ENCODE results near the gene ZMYND15.

ZMYND15 gene

DNA sequence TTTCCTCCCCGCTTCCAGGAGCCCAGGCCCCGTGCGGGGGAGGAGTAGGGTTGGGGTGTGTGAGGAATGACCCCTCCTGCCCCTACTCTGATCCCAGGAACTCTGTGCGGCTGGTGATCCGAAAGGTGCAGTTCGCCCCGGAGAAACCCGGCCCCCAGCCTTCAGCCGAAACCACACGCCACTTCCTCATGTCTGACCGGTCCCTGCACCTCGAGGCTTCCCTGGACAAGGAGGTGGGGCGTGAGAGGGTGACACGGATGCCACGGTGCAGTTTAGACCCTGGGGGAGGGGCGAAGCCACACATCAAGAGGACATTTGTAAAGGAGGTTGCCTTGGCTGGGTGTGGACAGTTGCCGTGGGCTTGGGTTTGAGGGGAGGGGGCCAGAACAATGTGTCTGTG, 21.8 kb upstream of the ZMYND15 start:
- no peak for DNase-seq (ENCODE audit: low read depth)

DNA sequence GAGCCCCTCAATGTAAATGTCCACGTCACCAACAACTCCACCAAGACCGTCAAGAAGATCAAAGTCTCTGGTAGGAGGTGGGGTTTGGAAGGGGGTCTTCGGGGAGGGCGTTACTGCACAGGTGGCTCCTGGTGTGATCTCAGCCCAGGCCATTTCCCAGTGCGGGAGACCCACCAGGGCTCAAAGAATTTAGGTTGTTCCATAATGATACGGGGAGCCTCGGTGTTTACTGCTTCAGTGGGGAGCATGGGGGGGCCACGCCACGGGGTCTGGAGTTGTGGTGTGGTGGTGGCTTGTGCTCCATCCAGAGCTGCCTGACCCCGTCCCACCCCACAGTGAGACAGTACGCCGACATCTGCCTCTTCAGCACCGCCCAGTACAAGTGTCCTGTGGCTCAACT, 21.4 kb upstream of the ZMYND15 start:
- no peak for DNase-seq (ENCODE audit: low read depth)

DNA sequence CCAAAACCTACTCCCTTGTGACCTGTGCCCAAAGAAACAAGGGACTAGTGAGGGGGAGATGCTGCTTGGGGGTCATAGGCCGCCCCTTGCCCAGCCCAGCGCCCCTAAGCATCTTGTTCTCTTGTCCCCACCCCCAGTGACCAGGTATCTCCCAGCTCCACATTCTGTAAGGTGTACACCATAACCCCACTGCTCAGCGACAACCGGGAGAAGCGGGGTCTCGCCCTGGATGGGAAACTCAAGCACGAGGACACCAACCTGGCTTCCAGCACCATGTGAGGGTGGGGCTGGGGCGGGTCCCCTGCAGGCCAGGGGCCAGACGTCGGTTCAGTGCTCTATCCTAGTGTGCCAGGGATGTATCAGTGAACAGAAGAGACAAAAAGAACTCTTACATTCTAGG, 20.5 kb upstream of the ZMYND15 start:
- DNase-seq (ENCODE audit: low read depth), result no peak

DNA sequence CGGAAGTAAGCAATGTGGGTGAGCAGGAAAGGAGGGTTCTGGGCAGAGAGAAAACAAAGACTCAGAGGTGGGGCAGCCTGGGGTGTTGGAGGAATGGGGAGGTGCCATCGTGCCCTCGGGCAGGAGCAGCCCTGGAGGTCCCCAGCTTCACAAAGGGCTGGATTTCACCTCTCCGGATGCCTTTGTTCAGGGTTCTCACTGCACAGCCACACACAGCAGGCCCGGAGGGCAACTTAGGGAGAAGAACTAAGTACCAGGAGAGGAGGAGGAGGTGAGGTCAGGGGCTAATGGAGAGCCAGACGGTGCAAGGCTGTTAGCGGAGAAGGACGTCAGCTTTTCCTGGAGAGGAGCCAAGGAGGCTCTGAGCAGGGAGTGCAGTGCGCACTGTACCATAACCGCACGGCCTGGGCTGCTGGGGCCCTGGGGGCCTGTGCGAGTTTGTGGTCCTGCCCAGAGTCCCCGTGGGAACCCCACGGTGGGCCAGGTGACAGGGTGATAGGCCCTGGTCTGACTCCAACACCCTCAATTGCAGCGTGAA, 19.9 kb upstream of the ZMYND15 start:
- DNase-seq (ENCODE audit: low read depth), result no peak

DNA sequence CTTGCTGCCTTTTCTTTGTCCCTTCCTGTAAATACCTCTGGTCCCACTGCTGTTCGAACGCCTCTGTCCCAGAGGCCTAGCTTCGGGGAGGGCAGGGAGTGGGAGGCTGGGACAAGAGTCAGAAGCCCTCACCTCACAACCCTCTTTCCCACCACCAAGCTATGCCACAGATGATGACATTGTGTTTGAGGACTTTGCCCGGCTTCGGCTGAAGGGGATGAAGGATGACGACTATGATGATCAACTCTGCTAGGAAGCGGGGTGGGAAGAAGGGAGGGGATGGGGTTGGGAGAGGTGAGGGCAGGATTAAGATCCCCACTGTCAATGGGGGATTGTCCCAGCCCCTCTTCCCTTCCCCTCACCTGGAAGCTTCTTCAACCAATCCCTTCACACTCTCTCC, 18.8 kb upstream of the ZMYND15 start:
- no peak for DNase-seq (ENCODE audit: low read depth)

DNA sequence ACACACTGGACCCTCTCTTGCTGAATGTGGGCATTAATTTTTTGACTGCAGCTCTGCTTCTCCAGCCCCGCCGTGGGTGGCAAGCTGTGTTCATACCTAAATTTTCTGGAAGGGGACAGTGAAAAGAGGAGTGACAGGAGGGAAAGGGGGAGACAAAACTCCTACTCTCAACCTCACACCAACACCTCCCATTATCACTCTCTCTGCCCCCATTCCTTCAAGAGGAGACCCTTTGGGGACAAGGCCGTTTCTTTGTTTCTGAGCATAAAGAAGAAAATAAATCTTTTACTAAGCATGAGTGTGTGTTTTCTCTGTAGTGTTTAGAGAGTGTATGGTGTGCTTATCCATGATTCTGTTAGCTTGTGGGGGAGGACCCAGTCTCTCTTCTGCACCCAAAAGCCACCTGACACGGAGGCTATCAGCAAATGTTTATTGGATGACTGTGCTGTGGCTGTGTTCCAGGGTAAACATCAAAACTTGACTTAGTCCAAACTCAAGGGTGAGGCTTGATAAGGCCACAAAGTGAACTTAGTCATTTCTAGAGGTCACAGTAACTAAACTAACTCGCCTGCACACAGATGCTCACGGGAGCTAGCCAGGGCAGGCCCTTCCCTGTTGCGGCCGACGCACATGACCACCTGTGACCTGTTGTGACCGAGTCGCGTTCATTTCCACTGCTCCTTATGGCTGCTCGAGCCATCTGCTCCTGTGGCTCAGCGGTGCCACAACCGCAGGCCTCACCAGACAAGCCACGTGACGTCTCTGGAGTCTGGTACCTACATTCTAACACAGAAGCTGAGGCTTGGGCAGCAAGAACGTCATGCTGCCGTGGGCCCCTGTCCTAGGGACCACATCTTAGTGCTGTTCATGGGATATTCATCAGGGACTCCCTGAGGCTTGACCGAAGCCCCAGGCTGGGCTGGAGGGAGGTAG, 18.2 kb upstream of the ZMYND15 start:
- DNase-seq (ENCODE audit: low read depth), result no peak

DNA sequence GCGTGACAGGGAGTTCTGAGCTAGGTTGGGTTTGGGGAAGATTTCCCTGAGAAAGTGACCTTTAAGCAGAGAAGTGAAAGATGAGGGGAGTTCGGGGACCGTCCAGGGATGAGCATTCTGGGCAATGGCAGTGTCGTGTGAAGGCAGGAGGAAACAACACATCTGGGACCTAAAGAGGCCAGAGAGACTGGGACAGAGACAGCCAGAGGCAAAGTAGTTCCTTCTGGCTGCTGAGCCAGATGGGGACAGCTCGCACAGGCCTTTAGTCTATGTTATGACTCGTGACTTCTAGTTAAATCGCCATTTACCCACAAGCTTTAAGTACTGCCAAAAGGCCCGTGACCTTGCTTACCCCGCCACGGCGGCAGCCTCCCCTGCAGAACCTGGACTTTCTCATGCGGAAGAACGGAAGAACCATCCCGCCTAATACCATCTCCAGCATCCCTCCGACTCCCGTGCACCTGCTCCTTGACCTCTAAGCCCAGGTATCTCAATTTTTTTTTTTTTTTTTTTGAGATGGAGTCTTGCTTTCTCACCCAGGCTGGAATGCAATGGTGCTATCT, 16.9 kb upstream of the ZMYND15 start:
- no peak for DNase-seq (ENCODE audit: low read depth)

DNA sequence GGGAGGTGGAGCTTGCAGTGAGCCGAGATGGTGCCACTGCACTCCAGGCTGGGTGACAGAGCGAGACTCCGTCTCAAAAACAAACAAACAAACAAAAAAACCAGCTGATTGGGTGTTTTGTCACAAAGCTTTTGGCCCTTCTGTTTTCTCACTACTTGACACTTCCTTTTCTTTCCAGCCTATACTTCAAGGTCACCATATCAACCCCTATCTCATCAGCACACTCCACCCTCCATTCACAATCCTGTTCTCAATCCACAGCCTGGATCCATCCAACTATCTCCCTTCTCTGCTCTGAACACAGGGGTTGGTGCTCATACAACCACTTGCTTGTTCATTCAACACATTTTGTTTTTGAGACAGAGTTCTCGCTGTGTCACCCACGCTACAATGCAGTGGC, 15.0 kb upstream of the ZMYND15 start:
- no peak for DNase-seq (ENCODE audit: low read depth)

DNA sequence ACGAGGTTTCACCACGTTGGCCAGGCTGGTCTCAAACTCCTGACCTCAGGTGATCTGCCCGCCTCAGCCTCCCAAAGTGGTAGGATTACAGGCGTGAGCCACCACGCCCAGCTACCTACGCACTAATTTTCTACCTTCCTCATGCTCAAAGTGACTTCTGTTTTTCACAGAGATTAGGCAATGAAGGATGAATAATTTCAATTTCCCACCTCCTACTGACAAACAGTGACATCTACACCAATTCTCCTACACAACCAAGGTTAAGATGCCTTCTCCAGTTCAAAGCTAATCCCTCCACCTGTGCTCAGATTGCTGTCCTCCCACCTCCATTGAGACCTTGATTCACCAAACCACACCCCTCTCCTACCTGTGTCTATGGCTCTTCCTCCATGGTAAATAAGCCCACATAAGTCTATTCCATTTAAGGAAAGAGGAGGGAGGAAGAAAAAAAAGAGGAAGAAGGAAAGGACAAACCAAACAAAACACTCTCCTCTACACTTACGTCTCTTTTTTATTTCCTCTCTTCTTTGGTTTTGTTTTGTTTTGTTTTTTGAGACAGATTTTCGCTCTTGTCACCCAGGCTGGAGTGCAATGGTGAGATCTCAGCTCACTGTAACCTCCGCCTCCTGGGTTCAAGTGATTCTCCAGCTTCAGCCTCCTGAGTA, 13.9 kb upstream of the ZMYND15 start:
- DNase-seq (ENCODE audit: low read depth), result no peak

DNA sequence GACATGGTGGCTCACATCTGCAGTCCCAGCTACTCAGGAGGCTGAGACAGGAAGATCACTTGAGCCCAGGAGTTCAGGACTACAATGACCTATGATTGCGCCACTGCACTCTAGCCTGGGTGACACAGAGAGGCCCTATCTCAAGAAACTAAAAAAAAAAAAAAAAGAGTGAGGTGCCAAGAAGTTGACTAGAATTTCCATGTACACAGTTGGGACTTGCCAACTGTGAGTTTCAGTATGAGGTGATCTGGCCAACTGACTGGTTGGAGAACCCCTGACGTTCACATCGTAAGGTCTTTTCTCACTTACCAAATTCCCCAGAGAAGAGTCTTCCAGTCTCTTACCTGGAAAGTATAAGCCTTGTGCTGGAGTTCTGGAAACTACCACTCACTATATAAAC, 11.5 kb upstream of the ZMYND15 start:
- no peak for DNase-seq (ENCODE audit: low read depth)

DNA sequence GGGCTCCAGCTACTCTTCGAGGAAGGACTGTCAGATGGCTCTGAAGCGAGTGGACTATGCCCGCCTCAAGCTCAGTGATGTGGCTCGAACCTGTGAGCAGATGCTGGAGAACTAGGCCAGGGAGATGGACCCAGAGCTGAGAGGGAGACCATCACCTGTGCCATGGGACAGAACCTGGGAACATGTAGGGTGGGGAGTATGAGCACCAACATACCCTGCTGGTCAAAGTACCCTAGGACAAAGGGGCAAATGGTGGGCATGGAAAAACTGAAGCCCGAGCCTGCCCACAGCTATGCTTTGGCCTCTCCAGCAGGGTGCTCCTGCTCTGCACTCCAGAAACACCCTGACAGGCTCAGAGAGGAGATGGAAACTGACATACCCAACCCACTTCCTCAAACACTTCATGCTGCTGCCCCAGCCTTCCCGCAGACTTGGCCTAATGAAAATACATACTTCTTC, 6.5 kb upstream of the ZMYND15 start:
- no peak for DNase-seq (ENCODE audit: low read depth)

DNA sequence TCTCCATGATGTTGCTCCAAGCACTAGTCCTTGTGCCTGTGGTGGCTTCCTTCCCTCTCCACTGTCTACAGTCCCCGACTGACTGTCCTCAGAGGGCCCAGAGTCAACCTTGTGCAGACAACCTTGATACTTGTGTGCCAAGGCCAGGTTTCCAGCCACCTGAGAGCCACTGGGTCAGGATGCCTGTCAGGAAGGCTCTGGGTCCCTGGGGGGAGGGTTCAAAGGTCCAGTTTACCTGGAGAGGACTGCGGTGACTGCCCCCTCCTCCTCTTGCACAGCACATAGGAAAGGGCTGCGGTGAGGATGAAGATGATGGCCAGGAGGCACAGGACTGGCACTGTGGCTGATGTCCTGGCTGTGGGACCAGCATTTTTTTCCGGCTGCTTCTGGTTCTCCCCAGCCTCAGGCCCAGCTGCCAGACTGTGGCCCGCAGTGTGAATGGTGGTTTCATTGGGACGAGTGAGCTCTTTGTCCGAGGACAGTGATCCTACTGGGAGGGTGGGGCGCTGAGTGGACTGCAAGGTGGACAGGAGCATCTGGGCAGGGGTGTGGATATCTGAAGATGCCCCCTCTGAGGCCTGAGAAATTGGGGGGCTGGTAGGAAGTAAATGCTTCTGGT, 4.7 kb upstream of the ZMYND15 start:
- DNase-seq (ENCODE audit: low read depth), result no peak

DNA sequence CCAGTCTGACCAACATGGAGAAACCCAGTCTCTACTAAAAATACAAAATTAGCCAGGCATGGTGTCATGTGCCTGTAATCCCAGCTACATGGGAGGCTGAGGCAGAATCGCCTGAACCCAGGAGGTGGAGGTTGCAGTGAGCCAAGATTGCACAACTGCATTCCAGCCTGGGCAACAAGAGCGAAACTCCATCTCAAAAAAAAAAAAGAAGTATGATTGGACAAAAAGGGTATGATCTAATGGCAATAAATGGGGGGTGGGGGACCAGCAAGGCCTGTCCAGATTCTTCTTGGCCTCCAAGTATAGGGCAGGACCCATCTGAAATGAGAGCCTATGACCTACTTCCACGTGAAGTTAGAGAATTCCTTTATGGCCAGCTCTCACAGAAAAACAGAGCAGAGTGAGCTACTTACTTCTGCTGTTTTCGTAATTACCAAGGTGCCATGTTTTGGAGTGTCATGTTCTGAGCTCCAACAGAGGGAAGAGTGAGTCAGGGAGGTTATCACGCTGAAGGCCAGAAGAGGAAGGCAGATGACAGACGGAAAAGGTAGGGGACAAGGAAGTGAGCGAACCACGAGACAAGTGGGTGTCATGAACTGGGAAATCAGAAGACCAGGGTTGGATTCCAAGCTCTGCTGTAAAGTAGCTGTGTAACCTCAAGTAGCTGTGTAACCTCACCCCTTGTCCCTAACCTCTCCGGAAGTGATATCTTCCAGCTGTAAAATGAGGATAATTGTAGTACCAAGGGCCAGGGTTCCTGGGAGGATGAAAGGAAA, 3.6 kb upstream of the ZMYND15 start:
- DNase-seq (ENCODE audit: low read depth), result no peak

DNA sequence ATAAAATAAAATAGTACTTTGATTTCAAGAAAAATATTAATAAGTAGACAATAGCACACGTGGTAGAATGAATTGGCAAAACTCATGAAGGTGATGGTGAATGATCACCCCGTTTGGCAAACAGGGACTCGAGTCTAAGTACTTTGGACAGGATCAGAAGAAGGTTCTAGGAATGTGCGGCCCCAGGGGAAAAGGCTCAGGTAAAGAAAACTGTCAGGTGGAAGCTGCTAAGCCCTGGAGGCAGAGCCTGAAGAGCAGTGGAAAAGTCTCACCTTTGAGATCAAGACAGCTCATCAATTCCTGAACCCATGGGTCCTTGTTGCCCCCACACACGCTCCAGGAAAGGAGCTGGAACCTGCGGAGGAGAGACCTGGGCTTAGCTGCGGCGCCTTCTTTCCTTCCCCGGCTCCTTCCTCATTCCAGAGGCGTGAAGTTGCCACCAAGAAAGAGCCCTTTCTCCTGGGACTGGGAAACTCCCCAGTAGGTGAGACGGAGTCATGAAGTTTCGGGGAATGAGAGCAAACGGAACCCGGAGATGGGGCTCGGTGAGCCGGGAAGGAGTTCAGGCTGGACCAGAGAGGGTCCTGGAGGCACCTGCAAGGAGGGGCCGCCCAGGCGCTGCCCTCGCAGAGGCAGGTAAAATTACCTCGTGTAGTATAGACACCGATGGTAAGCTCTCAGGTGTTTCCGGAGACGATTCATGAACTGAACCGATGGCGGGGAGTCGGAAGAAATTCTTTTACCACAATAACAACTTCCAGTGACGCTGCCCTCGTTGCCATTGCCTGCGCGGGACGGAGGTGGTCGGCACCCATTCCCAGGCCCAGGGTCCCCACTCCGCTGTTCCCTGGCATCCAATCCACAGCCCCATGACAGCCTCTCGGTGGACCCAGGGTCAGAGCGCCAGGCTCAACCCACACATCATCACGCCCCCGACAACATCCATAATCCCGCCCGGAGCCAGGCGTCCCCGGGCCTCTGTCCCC, 1.2 kb upstream of the ZMYND15 start:
- DNase-seq (ENCODE audit: low read depth), result no peak

DNA sequence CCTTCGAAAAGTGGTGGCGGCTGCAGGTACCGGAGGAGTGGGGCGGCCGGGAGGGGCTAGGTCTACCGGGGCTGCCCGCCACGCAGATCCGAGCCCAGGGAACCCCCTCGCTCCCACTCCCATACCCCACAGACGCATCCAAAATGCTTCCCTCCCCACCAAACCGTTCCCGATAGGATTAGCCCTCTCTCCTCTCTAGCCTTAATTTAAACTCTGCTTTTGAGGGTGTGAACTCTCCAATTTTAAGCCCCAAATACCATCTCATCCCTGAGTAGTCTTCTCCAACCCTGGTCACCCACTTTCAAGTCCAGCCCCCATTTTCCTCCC, 355 bp downstream of the ZMYND15 start:
- no peak for DNase-seq (ENCODE audit: low read depth)

DNA sequence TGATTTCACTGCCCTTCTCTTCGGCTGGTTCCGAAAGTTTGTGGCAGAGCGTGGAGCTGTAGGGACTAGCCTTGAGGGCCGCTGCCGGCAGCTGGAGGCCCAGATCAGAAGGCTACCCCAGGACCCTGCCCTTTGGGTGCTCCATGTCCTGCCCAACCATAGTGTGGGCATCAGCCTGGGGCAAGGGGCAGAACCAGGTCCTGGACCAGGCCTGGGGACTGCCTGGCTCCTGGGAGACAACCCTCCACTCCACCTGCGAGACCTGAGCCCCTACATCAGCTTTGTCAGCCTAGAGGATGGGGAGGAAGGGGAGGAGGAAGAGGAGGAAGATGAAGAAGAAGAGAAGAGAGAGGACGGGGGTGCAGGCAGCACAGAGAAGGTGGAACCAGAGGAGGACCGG, 951 bp downstream of the ZMYND15 start:
- DNase-seq (ENCODE audit: low read depth), result no peak

DNA sequence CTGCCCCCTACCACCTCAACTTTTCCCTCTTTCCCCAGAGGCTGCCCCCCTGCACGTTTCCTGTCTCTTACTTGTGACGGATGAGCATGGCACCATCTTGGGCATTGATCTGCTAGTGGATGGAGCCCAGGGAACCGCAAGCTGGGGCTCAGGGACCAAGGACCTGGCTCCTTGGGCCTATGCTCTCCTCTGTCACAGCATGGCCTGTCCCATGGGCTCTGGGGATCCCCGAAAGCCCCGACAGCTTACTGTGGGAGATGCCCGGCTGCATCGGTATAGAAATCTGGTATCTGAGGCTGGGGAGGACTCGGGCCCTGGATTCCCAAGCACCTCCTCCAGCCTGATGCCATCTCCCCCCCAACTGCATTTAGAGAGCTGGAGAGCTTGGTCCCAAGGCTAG, 1.9 kb downstream of the ZMYND15 start:
- no peak for DNase-seq (ENCODE audit: low read depth)

DNA sequence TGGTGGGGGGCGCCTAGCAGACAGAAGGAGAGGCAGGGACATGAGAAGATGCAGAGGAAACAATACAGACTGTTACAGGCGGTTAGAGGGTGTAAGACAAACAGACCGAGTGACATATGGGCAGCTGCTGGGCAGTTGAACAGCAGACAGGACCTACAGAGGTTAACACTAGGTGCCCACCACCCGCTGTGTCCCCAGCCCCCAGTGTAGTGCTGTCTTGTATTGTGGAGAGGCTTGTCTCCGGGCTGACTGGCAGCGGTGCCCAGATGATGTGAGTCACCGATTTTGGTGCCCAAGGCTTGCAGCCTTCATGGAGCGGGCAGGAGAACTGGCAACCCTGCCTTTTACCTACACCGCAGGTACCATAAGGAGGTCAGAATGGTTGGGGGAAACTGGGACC, 2.5 kb downstream of the ZMYND15 start:
- DNase-seq (ENCODE audit: low read depth), result no peak

DNA sequence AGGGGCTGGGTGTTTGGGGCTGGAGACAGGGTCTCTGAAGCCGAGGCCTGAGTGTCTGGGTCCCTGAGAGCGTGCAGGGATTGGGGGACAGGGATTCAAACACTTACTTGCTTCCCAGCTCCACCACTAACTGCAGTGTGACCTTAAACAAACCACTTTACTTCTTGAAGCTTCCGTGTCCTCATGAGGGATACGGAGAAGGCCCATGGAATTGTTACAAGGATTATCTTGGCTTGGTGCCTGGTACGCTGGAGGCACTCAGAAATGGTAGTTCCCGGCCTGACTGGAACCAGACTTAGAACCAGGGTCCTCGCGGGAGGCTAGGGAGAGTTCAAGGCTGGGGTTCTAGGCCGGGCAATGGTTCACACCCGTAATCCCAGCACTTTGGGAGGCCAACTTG, 3.0 kb downstream of the ZMYND15 start:
- DNase-seq (ENCODE audit: low read depth), result no peak

DNA sequence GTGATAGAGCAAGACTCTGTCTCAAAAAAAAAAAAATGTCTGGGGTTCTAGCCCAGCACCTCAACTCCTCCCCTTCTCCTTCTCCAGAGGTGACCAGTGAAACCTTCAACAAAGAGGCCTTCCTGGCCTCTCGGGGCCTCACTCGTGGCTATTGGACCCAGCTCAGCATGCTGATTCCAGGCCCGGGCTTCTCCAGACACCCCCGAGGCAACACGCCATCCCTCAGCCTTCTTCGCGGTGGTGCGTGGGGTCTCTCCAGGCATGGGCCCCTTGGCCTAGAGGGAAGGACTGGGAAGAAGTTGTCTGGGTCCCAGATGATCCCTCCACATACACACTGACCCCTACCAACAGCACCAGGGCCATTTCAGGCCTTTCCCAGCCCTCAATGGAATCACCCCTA, 3.6 kb downstream of the ZMYND15 start:
- no peak for DNase-seq (ENCODE audit: low read depth)

DNA sequence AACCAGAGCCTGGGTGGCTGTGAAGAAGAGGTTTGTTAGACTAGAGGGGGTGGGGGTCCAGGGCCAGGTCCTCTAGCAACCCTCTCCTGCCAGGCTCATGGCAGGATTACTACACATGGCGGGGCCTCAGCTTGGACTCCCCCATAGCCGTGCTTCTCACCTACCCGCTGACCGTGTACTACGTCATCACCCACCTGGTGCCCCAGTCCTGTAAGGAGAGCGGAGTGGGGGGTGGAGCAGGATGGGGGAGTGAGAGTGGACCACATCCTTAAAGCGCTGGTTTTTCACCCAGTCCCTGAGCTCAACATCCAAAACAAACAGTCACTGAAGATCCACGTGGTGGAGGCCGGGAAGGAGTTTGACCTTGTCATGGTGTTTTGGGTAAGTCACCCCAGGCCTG, 4.3 kb downstream of the ZMYND15 start:
- DNase-seq (ENCODE audit: low read depth), result no peak

Measured in fibroblast of gingiva (primary cell).